Hepatocyte (in vitro differentiated cells): Measurements from ENCODE around the gene NPR1.

Experiments used
- CTCF ChIP-seq: fragments of 200-600 bp; sonication (generic); IDR thresholded peaks from 2 replicates; pipeline ENCODE4 v1.5.1; 2016; ENCODE audit warnings: antibody characterized with exemption, mild to moderate bottlenecking; ENCODE audit not compliant: poor library complexity
- EZH2 ChIP-seq: fragments of 200-600 bp; sonication (generic); IDR thresholded peaks from 2 replicates; pipeline ENCODE4 v1.6.1; 2016; ENCODE audit warnings: antibody characterized with exemption, mild to moderate bottlenecking, borderline replicate concordance
- EZH2phosphoT487 ChIP-seq: fragments of 200-600 bp; sonication (generic); IDR thresholded peaks from one replicate; pipeline ENCODE4 v1.6.1; 2018; ENCODE audit warnings: antibody characterized with exemption, mild to moderate bottlenecking, low read depth, moderate library complexity; ENCODE audit not compliant: unreplicated experiment, severe bottlenecking

GRCh38 chr1:153678519-153679336, at the start of gene NPR1:
- TF ChIP-seq CTCF (no peak), EZH2 (no peak), EZH2phosphoT487 (no peak)
